GM19023 (cell line): ENCODE results near the gene PDGFC.

Experiments
- ATAC-seq: cut with Tn5 transposase; IDR thresholded peaks from one replicate; pipeline ENCODE4 v1.9.1; 2021; ENCODE audit warnings: mild to moderate bottlenecking, moderate library complexity; ENCODE audit not compliant: unreplicated experiment

PDGFC gene

GRCh38 chr4:156837625-156838345, 133.8 kb downstream of the PDGFC start:
- no peak for ATAC-seq

DNA sequence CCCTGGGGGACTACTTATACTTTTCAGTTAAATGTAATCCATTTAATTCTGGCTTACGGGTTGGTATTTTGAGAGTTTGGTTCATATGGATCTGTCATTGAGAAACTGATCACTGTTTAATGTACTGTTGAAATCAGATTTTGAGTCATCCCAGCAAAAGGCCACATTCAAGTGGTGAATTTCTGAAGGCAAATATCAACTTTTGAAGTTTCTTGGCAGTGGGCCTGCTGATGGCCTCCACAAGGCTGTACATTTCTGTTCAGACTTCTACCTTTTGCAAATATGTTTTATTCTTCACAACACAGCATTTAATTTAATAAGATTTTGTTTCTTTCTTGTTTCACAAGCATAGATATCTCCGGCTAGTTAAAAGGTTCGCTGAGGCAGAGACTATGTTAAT, 138.7 kb downstream of the PDGFC start:
- ATAC-seq = no peak

DNA sequence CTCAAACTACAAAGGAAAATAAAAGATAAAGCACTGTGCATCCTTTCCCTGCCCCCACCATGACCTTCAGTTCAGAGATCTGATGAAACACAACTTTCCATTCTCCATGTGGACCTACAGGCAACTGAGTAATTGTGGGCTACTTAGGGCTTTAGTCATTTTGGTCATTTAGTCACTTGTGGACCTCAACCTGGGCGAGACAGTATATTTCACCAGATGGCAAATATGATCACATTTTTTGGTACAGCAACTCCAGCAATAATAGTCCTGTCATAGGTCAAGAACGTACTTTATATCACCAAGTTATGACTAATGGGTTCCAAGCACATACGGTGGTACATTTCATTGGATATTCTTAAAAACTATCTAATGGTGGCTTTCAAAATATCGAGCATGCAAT, 141.2 kb downstream of the PDGFC start:
- no peak for ATAC-seq

DNA sequence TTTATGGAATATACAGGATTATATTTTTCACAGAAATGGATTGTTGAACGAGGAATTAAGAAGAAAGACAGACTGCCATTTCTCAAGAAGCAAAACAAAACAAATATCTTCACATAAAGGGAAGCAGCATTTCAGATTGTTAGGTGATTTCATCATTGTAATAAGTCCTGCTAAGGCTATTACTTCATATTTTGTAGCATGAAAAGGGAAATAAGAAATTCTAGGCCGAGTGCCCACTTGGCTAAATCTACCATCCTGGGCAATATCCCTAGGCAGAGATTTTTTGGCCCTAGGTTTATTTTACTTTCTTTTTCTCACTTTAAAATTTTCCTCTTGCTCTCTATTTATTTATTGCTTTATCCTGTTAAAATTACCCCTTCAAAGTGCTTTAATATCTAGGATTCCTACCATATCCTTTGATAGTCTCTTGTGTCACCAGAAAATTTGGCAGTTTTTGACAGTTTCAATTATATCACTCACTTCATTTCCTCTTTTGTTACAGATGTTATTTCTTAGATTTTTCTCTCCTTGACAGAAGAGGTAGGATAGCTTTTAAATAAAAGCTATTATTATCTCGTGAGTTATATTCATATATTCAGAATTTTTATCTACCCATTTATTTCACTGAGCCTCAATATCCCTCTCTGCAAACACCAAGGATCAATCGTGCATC, 142.3 kb downstream of the PDGFC start:
- no peak for ATAC-seq

DNA sequence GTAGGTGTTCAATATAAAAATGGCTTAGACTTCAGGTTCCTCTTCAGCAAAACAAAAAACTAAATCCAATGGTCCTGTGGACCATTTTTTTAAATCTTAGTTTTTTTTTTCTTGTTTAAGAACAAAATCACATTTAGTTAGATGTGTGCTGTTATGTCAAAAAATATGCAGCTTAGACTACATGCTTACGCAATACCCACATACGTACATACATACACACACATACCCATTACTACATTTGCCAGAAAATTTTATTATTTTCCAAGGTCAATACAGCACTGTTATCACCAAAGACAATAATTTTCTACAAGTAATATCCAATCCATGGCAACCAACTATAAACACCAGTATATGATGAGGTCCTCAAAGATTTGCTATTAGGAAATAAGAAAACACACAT, 144.1 kb downstream of the PDGFC start:
- no peak for ATAC-seq

DNA sequence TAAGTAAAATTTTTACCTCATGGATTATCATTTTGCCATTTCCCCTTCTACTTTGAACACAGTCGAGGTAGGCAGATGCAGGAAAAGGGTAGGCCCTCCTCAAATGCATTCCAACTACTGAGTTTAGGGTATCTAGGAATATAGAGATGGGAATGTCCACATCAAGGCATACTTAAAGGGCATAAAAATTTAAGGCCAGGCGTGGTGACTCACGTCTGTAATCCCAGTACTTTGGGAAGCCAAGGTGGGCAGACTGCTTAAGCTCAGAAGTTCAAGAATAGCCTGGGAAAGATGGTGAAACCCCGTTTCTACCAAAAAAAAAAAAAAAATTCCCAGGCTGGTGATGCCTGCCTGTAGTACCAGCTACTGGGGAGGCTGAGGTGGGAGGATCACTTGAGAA, 146.5 kb downstream of the PDGFC start:
- ATAC-seq = no peak

DNA sequence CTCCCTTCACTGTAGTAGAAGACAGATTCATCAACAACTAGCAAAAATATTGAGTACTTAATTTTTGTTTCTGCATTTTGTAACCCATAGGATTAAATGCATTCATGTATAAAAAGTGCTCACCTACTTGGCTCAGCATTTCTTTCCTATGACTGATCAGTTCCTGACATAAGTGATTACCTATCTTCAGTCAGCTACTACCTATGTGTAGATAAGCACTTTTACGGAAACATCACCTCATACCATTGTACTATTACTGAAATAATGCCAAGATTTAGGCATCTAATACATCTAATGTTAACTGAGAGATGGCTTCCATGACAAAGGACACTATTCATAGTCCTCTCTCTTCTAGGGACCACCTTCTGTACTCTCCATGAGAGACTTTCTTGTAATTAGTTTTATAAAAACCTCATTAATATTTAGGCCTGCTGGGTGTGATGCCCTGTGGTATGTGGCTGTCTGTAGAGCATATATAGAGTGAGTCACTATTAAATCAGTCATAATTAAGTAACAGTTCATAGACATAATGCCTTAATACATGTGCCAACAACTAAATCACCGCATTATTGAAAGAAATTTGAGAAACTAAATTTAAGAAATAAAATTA, 147.0 kb downstream of the PDGFC start:
- ATAC-seq = no peak

- ATAC-seq = no peak
Observed at GRCh38 chr4:156820931-156821330, 150.7 kb downstream of the PDGFC start.

DNA sequence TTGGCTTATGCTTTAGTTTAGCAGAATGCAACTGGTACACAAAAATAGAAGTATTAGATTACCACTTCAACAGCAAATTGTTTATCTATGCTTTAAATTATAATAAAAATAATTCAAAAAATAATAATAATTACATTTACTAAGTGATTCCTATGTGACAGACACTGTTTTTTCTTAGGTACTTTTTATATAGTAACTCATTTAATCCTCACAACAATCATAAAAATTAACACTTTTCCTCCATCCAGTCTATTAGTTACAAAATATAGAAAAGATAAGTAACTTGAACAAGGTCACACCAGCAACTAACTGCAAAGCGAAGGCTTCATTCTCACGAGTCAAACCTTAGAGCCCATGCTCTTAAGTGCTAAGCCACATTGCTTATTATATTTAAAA, 155.2 kb downstream of the PDGFC start:
- ATAC-seq = no peak

- no peak for ATAC-seq
Observed at GRCh38 chr4:156815717-156816359, 155.8 kb downstream of the PDGFC start.

DNA sequence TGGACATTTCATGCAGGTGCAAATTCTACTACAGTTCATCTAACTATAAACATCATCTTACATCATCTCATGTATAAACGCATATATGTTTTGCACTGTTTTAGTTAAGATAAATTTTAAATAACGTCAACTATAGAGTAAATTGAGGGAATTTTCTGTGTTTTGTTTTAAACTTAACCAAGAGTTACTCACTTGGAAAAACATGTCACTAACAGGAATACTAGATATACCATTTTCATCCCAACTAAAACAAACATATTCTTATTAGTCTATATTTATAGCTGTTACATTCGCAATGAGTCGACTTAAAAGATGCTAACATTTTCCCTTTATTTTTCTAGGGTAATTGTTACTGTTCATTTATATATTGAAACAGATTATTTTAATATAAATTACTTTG, 159.6 kb downstream of the PDGFC start:
- no peak for ATAC-seq

DNA sequence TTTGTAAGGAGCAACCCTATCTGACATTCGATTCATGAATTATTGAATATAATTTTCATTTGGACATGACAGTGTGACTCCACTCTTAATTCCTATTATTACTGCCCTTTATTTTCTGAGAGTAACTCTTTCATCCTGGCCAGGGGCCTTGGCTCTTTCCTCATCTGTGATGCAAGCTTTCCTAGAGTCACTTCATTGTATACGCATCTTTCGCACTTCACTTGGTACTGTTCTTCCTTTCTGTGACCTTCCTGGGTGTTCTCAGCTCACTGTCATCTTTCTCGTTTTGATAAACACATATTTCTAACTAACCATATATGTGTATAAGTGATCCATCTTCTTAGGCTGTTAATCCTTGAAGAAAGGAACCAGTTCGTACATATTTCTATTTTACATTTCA, 160.3 kb downstream of the PDGFC start:
- no peak for ATAC-seq

DNA sequence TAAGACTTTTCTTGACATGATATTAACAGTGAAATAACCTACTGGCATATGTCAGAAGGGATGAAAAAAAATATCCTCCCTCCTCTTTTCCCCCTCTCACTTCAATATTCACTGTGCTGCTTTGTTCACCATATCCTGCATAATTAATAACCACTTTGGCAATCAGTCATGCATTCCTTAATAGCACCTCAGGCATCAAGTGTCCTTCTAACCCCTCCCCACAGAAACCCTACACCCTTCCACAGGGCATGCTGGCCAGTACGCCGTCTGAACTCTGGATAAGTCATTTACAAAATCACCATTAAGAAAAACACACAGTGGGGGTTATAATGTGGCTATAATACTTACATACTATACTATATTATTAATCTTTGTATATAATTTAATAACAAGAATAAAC, 165.9 kb downstream of the PDGFC start:
- ATAC-seq = no peak

GRCh38 chr4:156803056-156803455, 168.5 kb downstream of the PDGFC start:
- no peak for ATAC-seq

- ATAC-seq = no peak
Observed at GRCh38 chr4:156800463-156800862, 171.1 kb downstream of the PDGFC start.

GRCh38 chr4:156799121-156799589, 172.4 kb downstream of the PDGFC start:
- ATAC-seq = no peak

DNA sequence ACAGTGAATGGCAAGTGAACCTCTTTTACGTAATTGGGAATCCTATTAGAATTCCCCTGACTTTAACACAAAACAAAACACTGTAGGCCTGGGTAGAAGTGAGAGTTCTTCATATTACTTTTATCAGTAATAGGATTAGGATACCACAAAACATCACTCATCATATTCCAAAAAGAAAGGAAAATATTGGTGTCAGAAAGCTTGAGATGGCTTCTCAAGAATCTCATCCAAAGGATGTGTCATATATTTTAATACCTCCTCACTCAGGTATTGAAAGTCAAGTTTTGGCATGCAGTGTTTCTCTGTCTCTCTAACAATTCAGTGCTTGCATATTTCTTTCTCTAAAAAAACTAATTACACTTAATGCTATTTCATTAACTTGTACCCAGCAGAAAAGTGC, 173.2 kb downstream of the PDGFC start:
- no peak for ATAC-seq

DNA sequence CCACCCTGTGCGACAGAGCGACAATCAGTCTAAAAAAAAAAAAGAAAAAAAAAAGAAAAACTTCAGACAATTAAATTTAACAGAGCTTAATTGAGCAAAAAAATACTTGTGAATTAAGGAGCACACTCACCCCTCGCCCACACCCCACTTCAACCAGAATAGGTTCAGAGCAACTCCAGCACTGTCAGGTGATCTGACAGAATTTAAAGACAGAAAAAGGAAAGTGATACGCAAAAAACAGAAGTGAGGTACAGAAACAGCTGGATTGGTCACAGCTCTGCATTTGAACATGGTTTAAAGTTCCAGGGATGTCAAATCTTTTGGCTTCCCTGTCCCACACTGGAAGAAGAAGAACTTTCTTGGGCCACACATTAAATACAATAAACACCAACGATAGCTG, 174.4 kb downstream of the PDGFC start:
- ATAC-seq = no peak

- ATAC-seq = no peak
Observed at GRCh38 chr4:156795727-156796126, 175.9 kb downstream of the PDGFC start.

DNA sequence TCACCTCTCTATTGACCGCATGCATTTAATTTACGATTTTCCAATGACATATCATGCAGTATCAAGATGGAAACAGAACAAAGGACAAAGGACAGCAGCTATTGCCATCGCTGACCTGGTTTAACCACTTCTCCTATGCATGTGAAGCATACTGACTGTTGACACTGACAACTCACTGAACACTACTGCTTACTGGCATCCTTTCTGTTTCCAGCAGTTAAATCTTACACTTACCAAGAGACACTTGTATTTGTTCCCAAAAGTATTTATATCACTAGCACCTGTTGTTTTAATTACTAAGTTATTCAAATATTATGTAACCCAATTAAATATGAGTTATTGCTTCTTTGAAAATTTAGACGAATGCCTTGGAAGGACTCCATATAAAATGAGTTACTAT, 176.7 kb downstream of the PDGFC start:
- ATAC-seq = no peak

- no peak for ATAC-seq
Observed at GRCh38 chr4:156792462-156793085, 179.0 kb downstream of the PDGFC start.
